ENCODE measurements around the gene EIF2S1. TPM values are rescaled to one million over a fixed set of nuclear protein-coding genes. Genes with fewer than 3 reads are reported as not detected.

Gene EIF2S1
- total RNA-seq, 1 experiment from 2014 or later: 116 TPM

GRCh38 chr14:67418401-67419191, 58.5 kb downstream of the EIF2S1 start:
- BruUV-seq (replicated peaks): no TSS peak
- H3K4me1 ChIP-seq (ENCODE audit: control insufficient read depth, insufficient read depth, low read length): no peaks in the 10 kb centered on the region
- H3K36me3 ChIP-seq (ENCODE audit: control insufficient read depth, insufficient read depth, low read length): no peaks in the 10 kb centered on the region
- H3K27ac ChIP-seq (ENCODE audit: low read length): no peak overlapping the region
- H3K4me3 ChIP-seq (ENCODE audit: low read depth in 2 of 2, low read length in 2 of 2): no peak overlapping the region
- H3K9me3 ChIP-seq (ENCODE audit: control insufficient read depth, insufficient read depth, low read depth, low read length): no peaks in the 10 kb centered on the region
- DNase-seq (ENCODE audit: low read depth, low spot score) (no peak), ATAC-seq (no peak)
- ChIA-PET CTCF (interaction anchor here (0.6 kb wide), 2 partner anchors 194 to 207 kb away, joined by 3 to 4 read pairs; no protein-coding TSS in a partner anchor), POLR2A (no interaction called here)
- TF ChIP-seq CTCF (IDR thresholded peaks at IDR 0.05): no peak
- intact Hi-C loops (cut with micrococcal nuclease; ENCODE audit: unreplicated experiment): no loop called here
- H3K27me3 ChIP-seq (ENCODE audit: control insufficient read depth, insufficient read depth, low read length): no peaks in the 10 kb centered on the region
- in situ Hi-C loops (cut with HindIII; ENCODE audit: low pct_unique_long_range_greater_than_20kb, low sequenced_read_pairs): no loop called here

- peak; percentile 60; the same call in 1 of the 2 replicates for ATAC-seq
- intact Hi-C loops (cut with micrococcal nuclease; ENCODE audit: unreplicated experiment): loop anchor here (10.0 kb wide), 1 partner anchor 95 kb away; no protein-coding TSS in a partner anchor
- BruUV-seq (replicated peaks): no TSS peak
- Histone ChIP-seq H3K27ac (ENCODE audit: low read length) (no peak overlapping the region), H3K9me3 (ENCODE audit: control insufficient read depth, insufficient read depth, low read depth, low read length) (no peaks in the 10 kb centered on the region), H3K4me3 (ENCODE audit: low read depth in 2 of 2, low read length in 2 of 2) (no peak overlapping the region), H3K4me1 (ENCODE audit: control insufficient read depth, insufficient read depth, low read length) (no peaks in the 10 kb centered on the region), H3K27me3 (ENCODE audit: control insufficient read depth, insufficient read depth, low read length) (no peaks in the 10 kb centered on the region), H3K36me3 (ENCODE audit: control insufficient read depth, insufficient read depth, low read length) (no peaks in the 10 kb centered on the region)
- ChIA-PET POLR2A (no interaction called here), CTCF (no interaction called here)
- in situ Hi-C loops (cut with HindIII; ENCODE audit: low pct_unique_long_range_greater_than_20kb, low sequenced_read_pairs): no loop called here
- no peak for TF ChIP-seq POLR2AphosphoS5 (IDR thresholded peaks at IDR 0.05; ENCODE audit: low read depth, low read length)
- TF ChIP-seq CTCF (IDR thresholded peaks at IDR 0.05): peak; percentile 77
- no peak for DNase-seq (ENCODE audit: low read depth, low spot score)
These were observed 60.1 kb downstream of the EIF2S1 start for GRCh38 chr14:67420102-67420739.

- no peak overlapping the region for H3K4me3 ChIP-seq (ENCODE audit: low read depth in 2 of 2, low read length in 2 of 2)
- in situ Hi-C loops (cut with HindIII; ENCODE audit: low pct_unique_long_range_greater_than_20kb, low sequenced_read_pairs): no loop called here
- H3K27me3 ChIP-seq (ENCODE audit: control insufficient read depth, insufficient read depth, low read length): no peaks in the 10 kb centered on the region
- no peaks in the 10 kb centered on the region for H3K36me3 ChIP-seq (ENCODE audit: control insufficient read depth, insufficient read depth, low read length)
- intact Hi-C loops (cut with micrococcal nuclease; ENCODE audit: unreplicated experiment): loop anchor here (10.0 kb wide), 1 partner anchor 93 kb away; no protein-coding TSS in a partner anchor
- H3K9me3 ChIP-seq (ENCODE audit: control insufficient read depth, insufficient read depth, low read depth, low read length): no peaks in the 10 kb centered on the region
- BruUV-seq (replicated peaks): no TSS peak
- ATAC-seq (no peak), DNase-seq (ENCODE audit: low read depth, low spot score) (no peak)
- no peaks in the 10 kb centered on the region for H3K4me1 ChIP-seq (ENCODE audit: control insufficient read depth, insufficient read depth, low read length)
- ChIA-PET CTCF (interaction anchor here (0.5 kb wide), 1 partner anchor 281 kb away, joined by 5 read pairs; no protein-coding TSS in a partner anchor), POLR2A (no interaction called here)
- TF ChIP-seq SIN3A (IDR thresholded peaks at IDR 0.05; ENCODE audit: borderline replicate concordance, insufficient read depth, low read depth, low read length): no peak
- no peak for TF ChIP-seq CTCF (IDR thresholded peaks at IDR 0.05)
- no peak for TF ChIP-seq TCF7L2 (IDR thresholded peaks at IDR 0.05; ENCODE audit: low read depth, low read length)
- TF ChIP-seq, protein P1, sequence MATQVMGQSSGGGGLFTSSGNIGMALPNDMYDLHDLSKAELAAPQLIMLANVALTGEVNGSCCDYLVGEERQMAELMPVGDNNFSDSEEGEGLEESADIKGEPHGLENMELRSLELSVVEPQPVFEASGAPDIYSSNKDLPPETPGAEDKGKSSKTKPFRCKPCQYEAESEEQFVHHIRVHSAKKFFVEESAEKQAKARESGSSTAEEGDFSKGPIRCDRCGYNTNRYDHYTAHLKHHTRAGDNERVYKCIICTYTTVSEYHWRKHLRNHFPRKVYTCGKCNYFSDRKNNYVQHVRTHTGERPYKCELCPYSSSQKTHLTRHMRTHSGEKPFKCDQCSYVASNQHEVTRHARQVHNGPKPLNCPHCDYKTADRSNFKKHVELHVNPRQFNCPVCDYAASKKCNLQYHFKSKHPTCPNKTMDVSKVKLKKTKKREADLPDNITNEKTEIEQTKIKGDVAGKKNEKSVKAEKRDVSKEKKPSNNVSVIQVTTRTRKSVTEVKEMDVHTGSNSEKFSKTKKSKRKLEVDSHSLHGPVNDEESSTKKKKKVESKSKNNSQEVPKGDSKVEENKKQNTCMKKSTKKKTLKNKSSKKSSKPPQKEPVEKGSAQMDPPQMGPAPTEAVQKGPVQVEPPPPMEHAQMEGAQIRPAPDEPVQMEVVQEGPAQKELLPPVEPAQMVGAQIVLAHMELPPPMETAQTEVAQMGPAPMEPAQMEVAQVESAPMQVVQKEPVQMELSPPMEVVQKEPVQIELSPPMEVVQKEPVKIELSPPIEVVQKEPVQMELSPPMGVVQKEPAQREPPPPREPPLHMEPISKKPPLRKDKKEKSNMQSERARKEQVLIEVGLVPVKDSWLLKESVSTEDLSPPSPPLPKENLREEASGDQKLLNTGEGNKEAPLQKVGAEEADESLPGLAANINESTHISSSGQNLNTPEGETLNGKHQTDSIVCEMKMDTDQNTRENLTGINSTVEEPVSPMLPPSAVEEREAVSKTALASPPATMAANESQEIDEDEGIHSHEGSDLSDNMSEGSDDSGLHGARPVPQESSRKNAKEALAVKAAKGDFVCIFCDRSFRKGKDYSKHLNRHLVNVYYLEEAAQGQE (IDR thresholded peaks at IDR 0.05; ENCODE audit: insufficient read depth in 1 of 2, low read depth in 2 of 2, low read length in 1 of 2): no peak
- no peak for TF ChIP-seq POLR2AphosphoS5 (IDR thresholded peaks at IDR 0.05; ENCODE audit: low read depth, low read length)
- H3K27ac ChIP-seq (ENCODE audit: low read length): no peak overlapping the region
These were observed 61.5 kb downstream of the EIF2S1 start for GRCh38 chr14:67421356-67422224.

Measured in Panc1 (cell line).